ENCODE results near the gene ARID1B.

DNA sequence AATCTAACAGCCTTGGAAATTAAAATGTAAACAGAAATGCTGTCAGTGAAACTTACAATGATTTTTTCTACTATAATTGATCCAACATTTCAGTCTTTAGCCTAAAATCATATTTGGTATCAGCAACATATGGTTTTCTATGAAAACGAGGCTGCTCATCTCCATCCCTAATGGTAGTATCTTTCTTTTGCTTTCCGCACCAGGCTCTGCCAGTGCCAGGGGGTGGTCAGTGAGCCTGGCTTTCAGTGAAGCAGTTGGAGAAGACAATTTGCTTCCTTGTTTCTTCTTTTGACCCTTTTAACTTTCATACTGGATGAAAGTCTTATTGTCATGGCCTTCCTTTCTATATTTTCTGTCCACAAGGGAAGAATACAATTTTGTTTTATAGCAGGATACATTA is 258.4 kb downstream of the ARID1B start:
- TF ChIP-seq CTCF (IDR thresholded peaks at IDR 0.05): no peak
- TF ChIP-seq POLR2A (IDR thresholded peaks at IDR 0.05): no peak

Measured in adrenal gland (tissue), 5 donors.